ENCODE data around the gene NPM1. TPM values are rescaled to one million over a fixed set of nuclear protein-coding genes. Genes with fewer than 3 reads are reported as not detected.
"Not testable (repeated sequence)": the region's sequence is repeated elsewhere in the genome, so short reads cannot be mapped to it uniquely, and the experiment has no call there.

NPM1 gene
- total RNA-seq, 1 donor from 2014 or later: 1,016 TPM

GRCh38 chr5:171397190-171397589 is 9.5 kb downstream of the NPM1 start:
- Mint-ChIP-seq H3K27ac (ENCODE audit: unreplicated experiment) (no peak overlapping the region), H3K4me3 (ENCODE audit: unreplicated experiment) (no peak overlapping the region)

GRCh38 chr5:171397599-171397998 is 9.9 kb downstream of the NPM1 start:
- H3K9me3 Mint-ChIP-seq (ENCODE audit: unreplicated experiment): no peaks in the 10 kb centered on the region
- no peak for DNase-seq (ENCODE audit: low spot score)
- no peaks in the 10 kb centered on the region for H3K27me3 Mint-ChIP-seq (ENCODE audit: unreplicated experiment)
- no peaks in the 10 kb centered on the region for H3K4me1 Mint-ChIP-seq (ENCODE audit: unreplicated experiment)
- TF ChIP-seq CTCF (IDR thresholded peaks at IDR 0.05; ENCODE audit: unreplicated experiment): no peak
- H3K36me3 Mint-ChIP-seq (ENCODE audit: low read depth, unreplicated experiment): peaks cover 54% of the 10 kb centered on the region
- H3K4me3 Mint-ChIP-seq (ENCODE audit: unreplicated experiment): no peak overlapping the region
- H3K27ac Mint-ChIP-seq (ENCODE audit: unreplicated experiment): no peak overlapping the region

More at GRCh38 chr5:171397190-171397589, 9.5 kb downstream of the NPM1 start:
- H3K27me3 Mint-ChIP-seq (ENCODE audit: unreplicated experiment): no peaks in the 10 kb centered on the region
- H3K36me3 Mint-ChIP-seq (ENCODE audit: low read depth, unreplicated experiment): peaks cover 57% of the 10 kb centered on the region
- DNase-seq (ENCODE audit: low spot score): no peak
- no peak for TF ChIP-seq CTCF (IDR thresholded peaks at IDR 0.05; ENCODE audit: unreplicated experiment)
- H3K9me3 Mint-ChIP-seq (ENCODE audit: unreplicated experiment): no peaks in the 10 kb centered on the region
- no peaks in the 10 kb centered on the region for H3K4me1 Mint-ChIP-seq (ENCODE audit: unreplicated experiment)

GRCh38 chr5:171398660-171399059 is 11.0 kb downstream of the NPM1 start:
- H3K9me3 Mint-ChIP-seq (ENCODE audit: unreplicated experiment); H3K4me3 Mint-ChIP-seq (ENCODE audit: unreplicated experiment); H3K4me1 Mint-ChIP-seq (ENCODE audit: unreplicated experiment); DNase-seq (ENCODE audit: low spot score); H3K27me3 Mint-ChIP-seq (ENCODE audit: unreplicated experiment); H3K27ac Mint-ChIP-seq (ENCODE audit: unreplicated experiment): not testable (repeated sequence)
- H3K36me3 Mint-ChIP-seq (ENCODE audit: low read depth, unreplicated experiment): peaks cover 48% of the 10 kb centered on the region

- DNase-seq (ENCODE audit: low spot score): no peak
- Mint-ChIP-seq H3K9me3 (ENCODE audit: unreplicated experiment) (no peaks in the 10 kb centered on the region), H3K4me1 (ENCODE audit: unreplicated experiment) (no peaks in the 10 kb centered on the region), H3K27me3 (ENCODE audit: unreplicated experiment) (no peaks in the 10 kb centered on the region), H3K36me3 (ENCODE audit: low read depth, unreplicated experiment) (peaks cover 48% of the 10 kb centered on the region), H3K4me3 (ENCODE audit: unreplicated experiment) (peak overlapping the region; percentile 1), H3K27ac (ENCODE audit: unreplicated experiment) (no peak overlapping the region)
- TF ChIP-seq CTCF (IDR thresholded peaks at IDR 0.05; ENCODE audit: unreplicated experiment): no peak
Measured at GRCh38 chr5:171400169-171400568, 12.5 kb downstream of the NPM1 start.

GRCh38 chr5:171401167-171401947 is 13.7 kb downstream of the NPM1 start:
- peaks cover 58% of the 10 kb centered on the region for H3K36me3 Mint-ChIP-seq (ENCODE audit: low read depth, unreplicated experiment)

GRCh38 chr5:171402751-171403150 is 15.1 kb downstream of the NPM1 start:
- H3K27me3 Mint-ChIP-seq (ENCODE audit: unreplicated experiment); H3K4me1 Mint-ChIP-seq (ENCODE audit: unreplicated experiment); DNase-seq (ENCODE audit: low spot score); H3K9me3 Mint-ChIP-seq (ENCODE audit: unreplicated experiment); H3K27ac Mint-ChIP-seq (ENCODE audit: unreplicated experiment): not testable (repeated sequence)
- peaks cover 53% of the 10 kb centered on the region for H3K36me3 Mint-ChIP-seq (ENCODE audit: low read depth, unreplicated experiment)
- H3K4me3 Mint-ChIP-seq (ENCODE audit: unreplicated experiment): peak overlapping the region; percentile 81

More at GRCh38 chr5:171401167-171401947, 13.7 kb downstream of the NPM1 start:
- Mint-ChIP-seq H3K4me3 (ENCODE audit: unreplicated experiment) (peak overlapping the region; percentile 81), H3K9me3 (ENCODE audit: unreplicated experiment) (no peaks in the 10 kb centered on the region), H3K4me1 (ENCODE audit: unreplicated experiment) (no peaks in the 10 kb centered on the region), H3K27me3 (ENCODE audit: unreplicated experiment) (no peaks in the 10 kb centered on the region), H3K27ac (ENCODE audit: unreplicated experiment) (no peak overlapping the region)
- no peak for DNase-seq (ENCODE audit: low spot score)
- TF ChIP-seq CTCF (IDR thresholded peaks at IDR 0.05; ENCODE audit: unreplicated experiment): no peak
